GM21423 (cell line): ENCODE measurements around the gene TTC22.

Experiments
- ATAC-seq: cut with Tn5 transposase; IDR thresholded peaks from one replicate; pipeline ENCODE4 v1.9.1; 2021; ENCODE audit warnings: mild to moderate bottlenecking, moderate library complexity; ENCODE audit not compliant: unreplicated experiment

The TTC22 gene

GRCh38 chr1:54835131-54835898, 34.2 kb upstream of the TTC22 start:
- no peak for ATAC-seq

GRCh38 chr1:54834007-54834541, 33.0 kb upstream of the TTC22 start:
- no peak for ATAC-seq

GRCh38 chr1:54833121-54833520, 32.0 kb upstream of the TTC22 start:
- ATAC-seq, result no peak

GRCh38 chr1:54826226-54826816, 25.2 kb upstream of the TTC22 start:
- ATAC-seq, result no peak

GRCh38 chr1:54825696-54826095, 24.6 kb upstream of the TTC22 start:
- ATAC-seq, result no peak

- ATAC-seq, result no peak
These were observed 22.5 kb upstream of the TTC22 start for GRCh38 chr1:54823670-54824069.

GRCh38 chr1:54819733-54820132, 18.6 kb upstream of the TTC22 start:
- ATAC-seq, result no peak

- no peak for ATAC-seq
These were observed 18.0 kb upstream of the TTC22 start for GRCh38 chr1:54819195-54819536.

- no peak for ATAC-seq
These were observed 17.5 kb upstream of the TTC22 start for GRCh38 chr1:54818461-54819194.

GRCh38 chr1:54816951-54817350, 15.8 kb upstream of the TTC22 start:
- no peak for ATAC-seq

GRCh38 chr1:54816130-54816529, 15.0 kb upstream of the TTC22 start:
- ATAC-seq, result no peak

GRCh38 chr1:54815086-54815876, 14.2 kb upstream of the TTC22 start:
- ATAC-seq, result no peak

GRCh38 chr1:54814571-54814970, 13.4 kb upstream of the TTC22 start:
- no peak for ATAC-seq

- ATAC-seq, result no peak
These were observed 13.0 kb upstream of the TTC22 start for GRCh38 chr1:54814126-54814498.

- ATAC-seq, result no peak
These were observed 12.5 kb upstream of the TTC22 start for GRCh38 chr1:54813485-54814125.

GRCh38 chr1:54812801-54813484, 11.8 kb upstream of the TTC22 start:
- no peak for ATAC-seq

- no peak for ATAC-seq
These were observed 10.9 kb upstream of the TTC22 start for GRCh38 chr1:54811739-54812655.

- no peak for ATAC-seq
These were observed 9.9 kb upstream of the TTC22 start for GRCh38 chr1:54811066-54811465.
